Left renal pelvis (tissue), 4 donors: ENCODE data around the gene C16orf86. TPM values are rescaled to one million over a fixed set of nuclear protein-coding genes. Genes with fewer than 3 reads are reported as not detected.

ENCODE experiments used
- DNase-seq, 4 donors: peaks; one replicate each; pipeline ENCODE4 v3.0.0-alpha.2; 2013; ENCODE audit warnings: low read depth in 4 of 4, low spot score in 3 of 4
- polyA plus RNA-seq, 4 donors: library from polyadenylated mRNA; unstranded; fragments of 120-200 nt; gene quantifications; one replicate each; pipeline ENCODE4 v1.2.1, GENCODE V29; 2013; ENCODE audit not compliant: insufficient read length in 4 of 4

The C16orf86 gene
- polyA plus RNA-seq, 4 donors: 1.7 to 4.3 (median 2.7) TPM

GRCh38 chr16:67665598-67665997 is 1.0 kb upstream of the C16orf86 start:
- no peak for DNase-seq

DNA sequence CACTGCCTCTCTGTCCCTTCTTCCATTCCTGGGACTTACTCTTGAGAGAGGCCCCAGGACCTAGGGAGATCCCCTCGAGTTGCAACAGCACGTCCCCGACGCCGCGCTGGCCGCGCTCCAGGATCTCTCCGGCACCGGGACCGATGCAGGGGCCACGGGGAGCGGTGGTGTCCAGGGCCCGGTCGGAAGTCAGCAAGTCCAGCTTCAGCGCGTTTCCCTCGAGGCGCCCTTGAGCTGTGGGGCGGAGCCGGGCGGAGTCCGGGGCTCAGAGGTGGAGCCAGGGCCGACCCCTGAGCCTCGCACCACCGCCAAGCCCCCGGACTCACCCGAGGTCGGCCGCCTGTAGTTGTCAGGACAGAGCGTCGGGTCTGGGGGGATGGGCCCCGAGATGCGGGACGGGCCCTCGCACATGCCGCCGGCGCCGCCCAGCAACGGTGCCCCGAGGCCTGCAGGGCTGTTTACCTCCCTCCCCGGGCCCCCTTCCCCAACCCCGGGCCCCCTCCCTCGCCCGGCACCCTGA is 522 bp upstream of the C16orf86 start:
- no peak for DNase-seq

DNA sequence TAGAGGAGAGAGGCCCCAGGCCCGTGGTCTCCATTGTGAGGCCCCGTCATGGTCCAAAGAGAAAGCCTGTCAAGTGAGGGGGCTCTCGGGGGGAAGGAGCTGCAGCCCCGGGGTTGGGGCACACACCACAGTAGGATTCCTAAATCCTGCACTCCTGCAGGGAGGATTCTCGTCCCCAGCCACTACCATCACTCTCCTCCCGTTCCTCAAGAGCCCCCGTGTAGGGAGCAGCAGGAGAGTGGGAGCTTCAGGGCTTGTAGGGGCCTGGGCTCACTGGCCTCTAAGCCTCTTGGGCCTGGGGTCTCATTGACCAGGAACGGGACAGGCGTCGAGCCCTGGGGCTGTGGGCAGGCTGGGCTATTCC is 821 bp downstream of the C16orf86 start:
- DNase-seq: no peak

DNA sequence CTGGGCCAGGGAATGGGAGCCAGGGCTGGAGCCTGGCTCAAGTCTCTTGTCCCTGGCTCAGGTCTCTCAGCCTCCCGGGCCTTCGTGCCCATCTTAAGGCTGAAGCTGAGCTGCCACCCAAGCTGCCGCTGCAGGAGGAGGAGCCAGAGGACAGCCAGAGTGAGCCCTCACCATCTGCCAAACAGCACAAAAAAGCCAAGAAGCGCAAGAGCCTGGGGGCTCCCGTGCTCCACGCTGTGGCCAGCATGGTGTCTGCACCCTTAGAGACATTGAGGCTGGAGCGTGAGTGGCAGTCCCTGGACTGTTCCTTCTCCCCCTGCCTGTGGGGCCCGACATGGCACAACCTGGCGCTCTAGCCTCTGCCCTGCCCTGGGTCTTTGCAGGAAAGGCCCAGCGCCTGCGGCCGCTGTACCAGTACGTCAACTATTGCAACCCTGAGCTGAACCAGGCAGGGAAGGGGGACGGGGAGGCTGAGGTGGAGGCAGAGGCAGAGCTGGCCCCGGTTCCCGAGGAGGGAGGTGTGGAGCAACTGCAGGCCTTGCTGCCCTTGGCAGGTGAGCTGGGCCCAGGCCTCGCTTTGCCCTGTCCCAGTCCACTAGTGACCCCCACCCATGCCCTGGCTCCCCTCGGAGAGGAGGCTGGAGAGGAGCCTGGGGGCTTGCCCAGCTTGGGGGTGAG is 1.3 kb downstream of the C16orf86 start:
- peak; percentile 67 to 81 (median 74) for DNase-seq

DNA sequence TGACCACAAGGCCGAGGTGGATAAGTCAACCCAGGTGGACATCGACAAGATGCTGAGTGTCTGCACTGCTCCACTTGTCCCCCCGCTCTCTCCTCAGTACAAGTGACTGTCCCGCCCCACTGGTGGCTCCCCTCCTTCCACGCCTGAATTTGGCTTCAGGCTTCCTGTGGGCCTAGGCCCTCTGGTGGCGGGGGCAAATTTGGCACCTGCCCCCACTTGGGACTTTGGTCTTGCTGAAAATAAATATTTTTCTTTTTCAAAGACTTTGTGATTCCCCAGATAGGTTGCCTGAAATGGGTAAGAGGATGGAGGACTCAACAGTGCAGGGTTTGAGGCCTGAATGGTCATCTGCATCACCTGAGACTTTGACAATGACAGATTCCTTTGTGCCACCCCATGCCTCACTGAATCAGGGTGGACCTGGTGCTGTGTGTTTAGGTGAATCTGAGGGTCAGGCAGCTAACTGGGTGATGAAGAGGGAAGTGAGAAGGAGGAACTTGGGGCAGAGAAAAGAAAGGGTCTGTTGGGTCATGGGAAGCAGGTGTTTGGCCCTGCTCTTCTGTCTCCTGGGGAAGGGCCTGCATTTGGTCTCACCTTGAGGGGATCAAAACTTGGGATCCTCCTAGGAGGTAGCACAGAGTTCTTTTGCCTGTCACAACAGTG is 2.0 kb downstream of the C16orf86 start:
- no peak for DNase-seq

DNA sequence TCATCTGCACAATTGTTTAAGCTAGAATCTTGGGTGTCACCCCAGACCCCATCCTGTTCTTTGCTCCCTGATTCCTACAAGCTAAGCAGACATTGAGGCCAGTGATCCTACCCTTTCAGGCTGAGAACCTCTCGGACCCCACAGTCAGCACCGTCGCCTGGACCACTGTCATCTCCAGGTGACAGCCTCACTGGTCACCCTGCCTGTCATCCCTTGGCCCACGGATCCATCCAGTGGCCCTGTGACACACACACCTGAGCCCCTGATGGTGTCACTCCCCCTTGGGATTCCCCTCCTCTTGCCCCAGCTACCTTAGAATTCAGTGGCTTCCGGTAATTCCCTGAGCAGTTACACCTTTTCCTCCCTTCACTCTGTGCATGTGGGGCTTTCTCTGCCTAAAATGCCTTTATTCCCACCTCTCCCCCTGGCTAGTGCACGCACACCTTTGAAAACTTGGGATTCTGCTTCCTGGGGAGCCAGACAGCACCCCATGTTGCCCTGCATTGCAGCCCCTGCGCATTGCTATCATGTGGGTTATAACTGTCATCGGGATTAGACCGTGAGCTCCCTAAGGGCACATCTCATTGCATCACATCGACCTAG is 3.0 kb downstream of the C16orf86 start:
- no peak for DNase-seq

GRCh38 chr16:67672306-67672705 is 5.7 kb downstream of the C16orf86 start:
- no peak for DNase-seq

DNA sequence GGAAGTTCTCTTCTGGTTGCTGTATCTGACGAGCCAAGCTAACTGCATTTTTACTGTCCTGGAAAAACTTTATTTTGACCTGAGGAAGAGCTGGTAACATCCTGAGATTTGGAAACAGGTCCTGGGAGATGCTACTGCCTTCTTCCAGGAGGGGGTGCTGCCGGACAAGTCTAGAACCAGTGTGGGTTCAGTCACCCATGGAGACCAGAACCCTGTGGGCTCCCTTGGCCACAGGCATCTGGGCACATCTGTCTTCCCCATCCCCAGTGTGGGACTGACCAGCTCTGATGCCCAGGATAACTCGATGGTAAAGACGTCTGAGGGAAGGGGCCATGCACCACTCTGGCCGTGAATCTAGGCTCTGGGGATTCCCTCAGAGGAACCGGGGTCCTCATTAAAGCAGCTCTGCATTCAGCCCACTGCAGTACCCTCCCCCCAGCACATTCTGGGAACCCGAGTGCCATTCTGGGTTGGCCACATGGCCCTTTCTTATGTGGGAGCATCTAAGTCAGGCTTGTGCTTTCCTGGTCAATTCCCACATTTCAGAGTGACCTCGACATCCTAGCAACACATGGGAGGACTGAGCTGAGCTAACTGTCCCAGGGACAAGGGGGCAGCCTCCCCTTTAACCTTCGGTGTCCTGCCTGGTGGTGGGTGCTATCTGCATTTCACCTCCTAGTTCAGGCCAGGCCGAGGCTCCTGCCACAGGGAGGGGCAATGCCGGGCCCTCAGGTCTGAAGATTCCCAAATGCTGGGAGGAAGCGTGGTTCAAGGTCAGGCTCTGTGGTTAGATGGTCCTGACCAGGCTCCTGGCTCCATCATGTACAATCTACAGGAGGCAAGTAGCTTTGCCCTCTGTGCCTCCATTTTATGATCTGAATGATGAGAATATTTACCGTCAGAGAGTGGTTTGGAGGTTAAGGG is 6.4 kb downstream of the C16orf86 start:
- no peak for DNase-seq

DNA sequence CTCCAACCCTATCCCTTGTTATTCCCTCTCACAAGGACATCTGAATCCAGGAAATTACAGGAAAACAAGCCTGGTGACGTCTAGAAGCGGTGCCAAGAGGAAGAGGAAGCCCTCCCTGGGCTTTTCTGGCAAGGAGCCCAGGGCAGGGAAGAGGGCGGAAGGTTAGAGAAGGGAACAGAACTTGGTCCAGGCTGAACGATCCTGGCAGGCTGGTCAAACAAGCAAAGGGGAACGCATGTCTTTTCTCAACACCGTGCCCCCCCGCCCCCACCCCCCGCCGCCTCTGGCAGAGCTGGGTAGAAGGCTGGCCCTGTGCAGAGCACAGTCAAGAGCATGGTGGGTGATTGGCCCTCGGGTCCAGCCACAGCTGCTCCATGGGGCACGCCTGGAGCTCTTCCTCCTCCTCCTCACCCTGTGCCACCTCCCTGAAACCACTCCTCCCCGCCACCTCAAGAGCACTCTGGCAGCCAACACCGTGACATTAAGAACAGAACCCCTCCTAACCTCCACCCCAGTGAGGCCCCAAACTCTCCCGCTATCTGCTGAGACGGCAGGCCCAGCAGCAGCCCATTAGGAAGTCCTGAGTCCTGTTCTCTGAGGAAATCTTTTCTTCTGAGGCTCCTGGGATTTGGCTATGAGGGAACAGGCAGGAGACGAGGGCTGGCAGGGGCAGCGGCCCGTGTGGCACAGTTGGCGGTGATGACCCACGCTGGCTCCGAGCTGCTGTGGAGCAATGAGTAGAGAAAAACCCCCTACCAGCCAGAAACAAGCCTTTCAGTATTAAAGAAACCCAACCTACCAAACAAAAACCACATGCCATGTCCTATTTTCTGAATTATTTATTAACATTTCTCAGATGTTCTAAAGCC is 7.3 kb downstream of the C16orf86 start:
- DNase-seq: no peak

GRCh38 chr16:67674851-67675578 is 8.4 kb downstream of the C16orf86 start:
- no peak for DNase-seq

- no peak for DNase-seq
Measured at GRCh38 chr16:67675579-67675935, 8.9 kb downstream of the C16orf86 start.

- DNase-seq: no peak
Measured at GRCh38 chr16:67675999-67676398, 9.4 kb downstream of the C16orf86 start.

GRCh38 chr16:67676516-67676915 is 9.9 kb downstream of the C16orf86 start:
- no peak for DNase-seq

DNA sequence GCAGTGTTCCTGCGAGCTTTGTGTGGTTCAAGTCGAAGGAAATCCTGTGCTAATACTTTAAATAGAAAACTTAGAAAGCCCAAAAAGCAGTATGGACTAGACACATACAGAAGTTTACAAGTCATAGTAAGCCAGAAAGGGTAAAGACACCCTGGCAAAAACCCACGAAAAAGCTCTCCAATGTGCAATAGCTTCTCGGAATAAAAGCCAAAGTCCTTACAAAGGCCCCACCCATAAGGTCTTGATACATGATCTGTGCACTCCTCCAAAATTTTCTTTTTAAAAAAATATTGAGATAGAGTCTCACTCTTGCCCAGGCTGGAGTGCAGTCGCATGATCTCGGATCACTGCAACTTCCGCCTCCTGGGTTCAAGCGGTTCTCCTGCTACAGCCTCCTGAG is 10.3 kb downstream of the C16orf86 start:
- no peak for DNase-seq

DNA sequence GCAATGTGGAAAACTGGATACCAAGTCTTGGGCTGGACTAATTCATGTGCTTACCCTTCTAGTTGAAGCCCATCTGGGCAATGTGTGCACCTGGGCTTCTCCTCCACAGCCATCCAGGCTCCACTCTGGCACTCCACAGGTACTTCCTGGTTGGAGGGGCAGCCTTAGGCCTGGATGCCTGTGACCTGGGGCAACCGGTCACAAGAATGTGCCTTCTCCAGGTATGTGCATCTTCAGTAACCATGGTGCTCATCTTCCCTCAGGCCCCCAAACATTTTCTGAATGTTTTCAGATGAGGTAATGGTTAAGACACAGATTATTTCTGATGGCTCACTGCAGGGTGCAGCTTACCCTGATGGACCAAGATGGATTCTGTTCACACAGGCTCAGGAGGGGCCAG is 11.1 kb downstream of the C16orf86 start:
- no peak for DNase-seq

DNA sequence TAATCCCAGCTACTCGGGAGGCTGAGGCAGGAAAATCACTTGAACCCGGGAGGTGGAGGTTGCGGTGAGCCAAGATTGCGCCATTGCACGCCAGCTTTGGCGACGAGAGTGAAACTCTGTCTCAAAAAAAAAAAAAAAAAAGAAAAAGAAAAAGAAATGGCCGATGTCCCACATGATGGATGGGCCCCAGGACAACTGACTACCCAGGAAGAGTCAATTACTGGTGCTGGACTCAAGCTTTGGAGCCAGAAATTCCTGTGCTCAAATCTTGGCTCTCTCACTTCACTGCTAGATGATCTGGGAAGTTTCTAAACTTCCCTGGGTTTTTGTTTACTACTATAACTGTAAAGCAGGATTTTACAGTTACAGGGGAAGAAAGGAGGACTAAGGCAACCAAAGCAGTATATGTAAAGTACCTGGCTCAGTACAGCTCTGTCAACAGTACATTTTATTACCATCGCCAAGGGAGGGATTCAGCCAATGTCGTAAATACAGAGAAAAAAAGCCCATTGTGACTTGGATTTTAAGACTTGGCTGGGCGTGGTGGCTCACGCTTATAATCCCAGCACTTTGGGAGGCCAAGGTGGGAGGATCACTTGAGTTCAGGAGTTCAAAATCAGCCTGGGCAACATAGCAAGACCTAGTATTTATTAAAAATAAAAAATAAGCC is 11.9 kb downstream of the C16orf86 start:
- no peak for DNase-seq

DNA sequence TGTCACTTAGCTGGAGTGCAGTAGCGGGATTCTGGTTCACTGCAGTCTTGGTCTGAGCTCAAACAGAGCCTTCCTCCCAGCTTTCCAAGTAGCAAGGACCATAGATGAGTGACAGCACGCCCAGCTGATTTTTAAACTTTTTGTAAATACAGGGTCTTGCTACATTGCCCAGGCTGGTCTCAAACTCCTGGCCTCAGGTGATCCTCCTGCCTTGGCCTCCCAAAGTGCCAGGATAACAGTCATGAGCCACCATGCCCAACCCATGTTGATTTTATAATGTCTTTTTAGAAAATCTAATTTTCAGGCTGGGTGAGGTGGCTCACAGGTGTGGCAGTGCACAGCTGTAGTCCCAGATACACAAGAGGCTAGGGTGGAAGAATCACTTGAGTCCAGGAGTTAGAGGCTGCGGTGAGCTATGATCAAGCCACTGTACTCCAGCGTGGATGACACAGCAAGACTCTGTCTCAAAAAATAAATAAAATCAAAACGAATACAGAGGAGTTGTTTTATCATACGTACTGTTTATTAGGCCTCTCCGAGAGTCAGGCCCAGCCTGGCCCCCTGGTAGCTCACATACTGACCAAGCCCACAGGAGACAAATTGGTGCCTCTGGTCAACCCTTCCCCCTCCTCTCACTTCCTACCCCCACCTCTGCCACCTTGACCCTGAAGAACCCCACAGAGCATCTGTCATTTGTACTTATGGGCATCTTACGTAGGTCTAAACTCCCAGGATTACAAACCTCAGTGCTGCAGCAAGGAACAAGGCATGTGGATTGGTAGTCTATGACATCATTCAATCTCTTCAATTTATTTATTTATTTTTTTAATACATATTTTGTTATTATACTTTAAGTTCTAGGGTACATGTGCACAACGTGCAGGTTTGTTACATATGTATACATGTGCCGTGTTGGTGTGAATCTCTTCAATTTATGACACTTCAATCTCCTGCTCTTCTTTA is 13.6 kb downstream of the C16orf86 start:
- DNase-seq: no peak

DNA sequence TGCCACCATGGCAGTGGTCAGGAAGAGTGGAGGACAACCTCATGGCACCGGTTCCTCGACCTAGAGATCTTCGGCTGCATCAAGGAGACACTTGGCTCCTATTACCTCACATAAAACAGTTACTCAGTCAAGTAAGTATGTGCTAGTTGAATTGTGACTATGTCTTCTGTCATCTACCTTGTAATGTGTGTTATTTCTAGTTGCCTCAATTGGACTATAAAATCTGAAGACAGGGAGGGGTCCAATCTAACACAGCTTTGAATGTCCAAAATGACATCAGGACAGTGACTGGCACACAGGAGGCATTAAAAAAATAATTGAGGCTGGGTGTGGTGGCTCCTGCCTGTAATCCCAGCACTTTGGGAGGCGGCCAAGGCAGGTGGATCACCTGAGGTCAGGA is 17.2 kb downstream of the C16orf86 start:
- no peak for DNase-seq
